Measurements from ENCODE around the gene TDO2. TPM values are rescaled to one million over a fixed set of nuclear protein-coding genes. Genes with fewer than 3 reads are reported as not detected.

Gene TDO2
- total RNA-seq, 1 experiment from 2014 or later, result 0.13 TPM

GRCh38 chr4:155878611-155879010 lies 24.9 kb upstream of the TDO2 start:
- POLR2A ChIA-PET, result no interaction called here

DNA sequence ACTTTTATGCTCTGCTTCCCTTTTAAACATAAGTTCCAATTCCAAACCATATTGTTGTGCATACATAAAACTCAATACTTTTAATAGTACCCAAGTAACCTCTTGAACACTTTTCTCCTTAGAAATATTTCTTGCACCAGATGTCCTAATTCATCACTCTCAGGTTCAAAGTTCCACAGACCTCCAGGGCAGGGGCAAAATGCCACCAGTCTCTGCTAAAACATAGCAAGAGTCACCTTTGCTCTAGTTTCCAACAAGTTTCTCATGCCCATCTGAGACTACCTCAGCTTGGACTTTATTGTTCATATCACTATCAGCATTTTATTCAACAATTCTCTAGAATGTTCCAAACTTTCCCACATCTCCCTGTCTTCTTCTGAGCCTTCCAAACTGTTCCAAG lies 23.7 kb upstream of the TDO2 start:
- ChIA-PET POLR2A (no interaction called here), CTCF (no interaction called here)
- no peak overlapping the region for H3K4me3 Mint-ChIP-seq

More at GRCh38 chr4:155878611-155879010, 24.9 kb upstream of the TDO2 start:
- H3K4me1 Mint-ChIP-seq, result peaks cover 10% of the 10 kb centered on the region
- no peak overlapping the region for H3K27ac Mint-ChIP-seq
- DNase-seq (ENCODE audit: low spot score), result no peak
- no peaks in the 10 kb centered on the region; the same call in 1 of the 2 replicates for H3K27me3 Mint-ChIP-seq (ENCODE audit: low read depth)
- no peak for ATAC-seq
- CTCF ChIA-PET, result no interaction called here
- TF ChIP-seq MAX (CRISPR knock-in tag; IDR thresholded peaks at IDR 0.05), result no peak
- TF ChIP-seq, protein P1, sequence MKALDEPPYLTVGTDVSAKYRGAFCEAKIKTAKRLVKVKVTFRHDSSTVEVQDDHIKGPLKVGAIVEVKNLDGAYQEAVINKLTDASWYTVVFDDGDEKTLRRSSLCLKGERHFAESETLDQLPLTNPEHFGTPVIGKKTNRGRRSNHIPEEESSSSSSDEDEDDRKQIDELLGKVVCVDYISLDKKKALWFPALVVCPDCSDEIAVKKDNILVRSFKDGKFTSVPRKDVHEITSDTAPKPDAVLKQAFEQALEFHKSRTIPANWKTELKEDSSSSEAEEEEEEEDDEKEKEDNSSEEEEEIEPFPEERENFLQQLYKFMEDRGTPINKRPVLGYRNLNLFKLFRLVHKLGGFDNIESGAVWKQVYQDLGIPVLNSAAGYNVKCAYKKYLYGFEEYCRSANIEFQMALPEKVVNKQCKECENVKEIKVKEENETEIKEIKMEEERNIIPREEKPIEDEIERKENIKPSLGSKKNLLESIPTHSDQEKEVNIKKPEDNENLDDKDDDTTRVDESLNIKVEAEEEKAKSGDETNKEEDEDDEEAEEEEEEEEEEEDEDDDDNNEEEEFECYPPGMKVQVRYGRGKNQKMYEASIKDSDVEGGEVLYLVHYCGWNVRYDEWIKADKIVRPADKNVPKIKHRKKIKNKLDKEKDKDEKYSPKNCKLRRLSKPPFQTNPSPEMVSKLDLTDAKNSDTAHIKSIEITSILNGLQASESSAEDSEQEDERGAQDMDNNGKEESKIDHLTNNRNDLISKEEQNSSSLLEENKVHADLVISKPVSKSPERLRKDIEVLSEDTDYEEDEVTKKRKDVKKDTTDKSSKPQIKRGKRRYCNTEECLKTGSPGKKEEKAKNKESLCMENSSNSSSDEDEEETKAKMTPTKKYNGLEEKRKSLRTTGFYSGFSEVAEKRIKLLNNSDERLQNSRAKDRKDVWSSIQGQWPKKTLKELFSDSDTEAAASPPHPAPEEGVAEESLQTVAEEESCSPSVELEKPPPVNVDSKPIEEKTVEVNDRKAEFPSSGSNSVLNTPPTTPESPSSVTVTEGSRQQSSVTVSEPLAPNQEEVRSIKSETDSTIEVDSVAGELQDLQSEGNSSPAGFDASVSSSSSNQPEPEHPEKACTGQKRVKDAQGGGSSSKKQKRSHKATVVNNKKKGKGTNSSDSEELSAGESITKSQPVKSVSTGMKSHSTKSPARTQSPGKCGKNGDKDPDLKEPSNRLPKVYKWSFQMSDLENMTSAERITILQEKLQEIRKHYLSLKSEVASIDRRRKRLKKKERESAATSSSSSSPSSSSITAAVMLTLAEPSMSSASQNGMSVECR (CRISPR knock-in tag; IDR thresholded peaks at IDR 0.05; ENCODE audit: borderline replicate concordance), result no peak
- no peak for TF ChIP-seq KAT7 (CRISPR knock-in tag; IDR thresholded peaks at IDR 0.05; ENCODE audit: borderline replicate concordance)
- TF ChIP-seq SMAD4 (CRISPR knock-in tag; IDR thresholded peaks at IDR 0.05), result no peak
- no peak for TF ChIP-seq SOX15 (CRISPR knock-in tag; IDR thresholded peaks at IDR 0.05)
- no peak for TF ChIP-seq ZNF281 (CRISPR knock-in tag; IDR thresholded peaks at IDR 0.05)
- no peak overlapping the region for H3K4me3 Mint-ChIP-seq
- H3K9me3 Mint-ChIP-seq, result peaks cover 72% of the 10 kb centered on the region
- peaks cover 62% of the 10 kb centered on the region for H3K36me3 Mint-ChIP-seq

More for the DNA sequence above, 23.7 kb upstream of the TDO2 start:
- Mint-ChIP-seq H3K36me3 (peaks cover 55% of the 10 kb centered on the region), H3K4me1 (peaks cover 10% of the 10 kb centered on the region), H3K27ac (no peak overlapping the region), H3K27me3 (ENCODE audit: low read depth) (no peaks in the 10 kb centered on the region; the same call in 1 of the 2 replicates), H3K9me3 (peaks cover 72% of the 10 kb centered on the region)
- TF ChIP-seq NFE2L1 (CRISPR knock-in tag; IDR thresholded peaks at IDR 0.05) (no peak), ZNF232 (CRISPR knock-in tag; IDR thresholded peaks at IDR 0.05) (no peak), TP53 (CRISPR knock-in tag; IDR thresholded peaks at IDR 0.05) (no peak), SMAD4 (CRISPR knock-in tag; IDR thresholded peaks at IDR 0.05) (no peak), ATF1 (CRISPR knock-in tag; IDR thresholded peaks at IDR 0.05) (no peak), ZNF138 (CRISPR knock-in tag; conservative IDR thresholded peaks at IDR 0.05) (no peak), PRRX2 (CRISPR knock-in tag; IDR thresholded peaks at IDR 0.05) (no peak), JUN (CRISPR knock-in tag; IDR thresholded peaks at IDR 0.05) (no peak), E2F4 (CRISPR knock-in tag; IDR thresholded peaks at IDR 0.05; ENCODE audit: borderline replicate concordance, low read depth) (no peak), E2F5 (CRISPR knock-in tag; IDR thresholded peaks at IDR 0.05) (no peak)
- TF ChIP-seq, protein P2, sequence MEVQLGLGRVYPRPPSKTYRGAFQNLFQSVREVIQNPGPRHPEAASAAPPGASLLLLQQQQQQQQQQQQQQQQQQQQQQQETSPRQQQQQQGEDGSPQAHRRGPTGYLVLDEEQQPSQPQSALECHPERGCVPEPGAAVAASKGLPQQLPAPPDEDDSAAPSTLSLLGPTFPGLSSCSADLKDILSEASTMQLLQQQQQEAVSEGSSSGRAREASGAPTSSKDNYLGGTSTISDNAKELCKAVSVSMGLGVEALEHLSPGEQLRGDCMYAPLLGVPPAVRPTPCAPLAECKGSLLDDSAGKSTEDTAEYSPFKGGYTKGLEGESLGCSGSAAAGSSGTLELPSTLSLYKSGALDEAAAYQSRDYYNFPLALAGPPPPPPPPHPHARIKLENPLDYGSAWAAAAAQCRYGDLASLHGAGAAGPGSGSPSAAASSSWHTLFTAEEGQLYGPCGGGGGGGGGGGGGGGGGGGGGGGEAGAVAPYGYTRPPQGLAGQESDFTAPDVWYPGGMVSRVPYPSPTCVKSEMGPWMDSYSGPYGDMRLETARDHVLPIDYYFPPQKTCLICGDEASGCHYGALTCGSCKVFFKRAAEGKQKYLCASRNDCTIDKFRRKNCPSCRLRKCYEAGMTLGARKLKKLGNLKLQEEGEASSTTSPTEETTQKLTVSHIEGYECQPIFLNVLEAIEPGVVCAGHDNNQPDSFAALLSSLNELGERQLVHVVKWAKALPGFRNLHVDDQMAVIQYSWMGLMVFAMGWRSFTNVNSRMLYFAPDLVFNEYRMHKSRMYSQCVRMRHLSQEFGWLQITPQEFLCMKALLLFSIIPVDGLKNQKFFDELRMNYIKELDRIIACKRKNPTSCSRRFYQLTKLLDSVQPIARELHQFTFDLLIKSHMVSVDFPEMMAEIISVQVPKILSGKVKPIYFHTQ (CRISPR knock-in tag; IDR thresholded peaks at IDR 0.05), result no peak
- TF ChIP-seq, protein P3, sequence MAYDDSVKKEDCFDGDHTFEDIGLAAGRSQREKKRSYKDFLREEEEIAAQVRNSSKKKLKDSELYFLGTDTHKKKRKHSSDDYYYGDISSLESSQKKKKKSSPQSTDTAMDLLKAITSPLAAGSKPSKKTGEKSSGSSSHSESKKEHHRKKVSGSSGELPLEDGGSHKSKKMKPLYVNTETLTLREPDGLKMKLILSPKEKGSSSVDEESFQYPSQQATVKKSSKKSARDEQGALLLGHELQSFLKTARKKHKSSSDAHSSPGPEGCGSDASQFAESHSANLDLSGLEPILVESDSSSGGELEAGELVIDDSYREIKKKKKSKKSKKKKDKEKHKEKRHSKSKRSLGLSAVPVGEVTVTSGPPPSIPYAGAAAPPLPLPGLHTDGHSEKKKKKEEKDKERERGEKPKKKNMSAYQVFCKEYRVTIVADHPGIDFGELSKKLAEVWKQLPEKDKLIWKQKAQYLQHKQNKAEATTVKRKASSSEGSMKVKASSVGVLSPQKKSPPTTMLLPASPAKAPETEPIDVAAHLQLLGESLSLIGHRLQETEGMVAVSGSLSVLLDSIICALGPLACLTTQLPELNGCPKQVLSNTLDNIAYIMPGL (CRISPR knock-in tag; IDR thresholded peaks at IDR 0.05), result no peak
- DNase-seq (ENCODE audit: low spot score), result no peak
- ATAC-seq, result no peak
